ENCODE measurements around the gene ATXN1.

- TF ChIP-seq KLF16 (tag by site-specific recombination; IDR thresholded peaks at IDR 0.05) (no peak), ZNF274 (IDR thresholded peaks at IDR 0.05; ENCODE audit: low read length) (no peak), ZNF274 (tag by site-specific recombination; IDR thresholded peaks at IDR 0.05; ENCODE audit: borderline replicate concordance) (no peak), ZNF23 (tag by site-specific recombination; IDR thresholded peaks at IDR 0.05; ENCODE audit: borderline replicate concordance) (no peak), ZNF704 (tag by site-specific recombination; IDR thresholded peaks at IDR 0.05) (no peak)
Measured at GRCh38 chr6:16684896-16685554, 76.2 kb downstream of the ATXN1 start.
